NCI-H2227 (cell line): ENCODE data around the gene NTSR1.

Experiments used
- DNase-seq: peaks from one replicate; lab custom pipeline; 2025; ENCODE audit not compliant: unreplicated experiment; lab: John Stamatoyannopoulos, UW

Gene NTSR1

DNA sequence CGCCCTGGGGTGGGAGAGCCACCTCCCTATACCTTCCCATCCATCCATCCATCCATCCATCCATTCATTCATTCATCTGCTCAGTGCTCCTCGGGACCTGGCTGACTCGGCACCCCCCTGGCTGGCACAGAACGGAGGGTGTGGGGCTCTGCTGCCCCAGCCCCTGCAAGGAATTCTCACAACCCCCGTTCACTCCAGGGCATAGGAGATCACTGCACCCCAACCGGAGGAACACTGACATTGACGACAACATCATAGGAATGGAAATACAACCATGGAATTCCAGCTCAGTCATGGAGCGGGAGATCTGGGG lies 59.6 kb downstream of the NTSR1 start:
- no peak for DNase-seq

DNA sequence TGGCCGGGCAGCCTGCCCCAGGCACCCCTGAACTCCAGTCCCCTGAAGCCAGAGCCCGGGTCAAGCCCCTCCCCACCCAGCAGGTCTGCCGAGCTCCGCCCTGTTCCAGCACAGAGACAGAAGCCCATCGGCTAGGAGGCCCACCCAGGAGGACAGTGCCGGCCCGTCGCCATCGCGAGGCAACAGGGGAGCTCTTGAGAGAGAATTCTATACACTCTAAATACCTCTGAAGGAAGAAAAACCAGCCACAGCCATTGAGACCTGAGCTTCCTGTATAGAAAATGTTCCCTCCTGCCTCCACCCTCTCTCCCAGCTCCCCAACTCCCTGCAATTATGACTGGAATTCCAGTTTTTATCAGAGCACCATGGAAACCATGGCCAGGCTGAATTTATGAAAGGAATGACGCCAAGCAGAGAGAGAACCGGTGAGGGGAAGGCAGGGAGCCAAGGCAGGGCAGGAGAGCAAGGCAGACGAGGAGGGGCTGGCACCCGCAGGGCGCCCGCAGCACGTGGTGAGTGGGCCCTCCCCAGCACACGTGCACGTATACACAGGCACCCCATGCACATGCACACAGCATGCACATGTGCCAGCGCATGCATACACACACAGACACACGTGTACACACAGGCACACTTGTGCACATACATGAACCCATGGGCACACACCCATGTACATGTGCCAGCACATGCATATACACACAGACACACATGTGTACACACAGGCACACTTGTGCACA lies 60.1 kb downstream of the NTSR1 start:
- DNase-seq: peak; percentile 59

DNA sequence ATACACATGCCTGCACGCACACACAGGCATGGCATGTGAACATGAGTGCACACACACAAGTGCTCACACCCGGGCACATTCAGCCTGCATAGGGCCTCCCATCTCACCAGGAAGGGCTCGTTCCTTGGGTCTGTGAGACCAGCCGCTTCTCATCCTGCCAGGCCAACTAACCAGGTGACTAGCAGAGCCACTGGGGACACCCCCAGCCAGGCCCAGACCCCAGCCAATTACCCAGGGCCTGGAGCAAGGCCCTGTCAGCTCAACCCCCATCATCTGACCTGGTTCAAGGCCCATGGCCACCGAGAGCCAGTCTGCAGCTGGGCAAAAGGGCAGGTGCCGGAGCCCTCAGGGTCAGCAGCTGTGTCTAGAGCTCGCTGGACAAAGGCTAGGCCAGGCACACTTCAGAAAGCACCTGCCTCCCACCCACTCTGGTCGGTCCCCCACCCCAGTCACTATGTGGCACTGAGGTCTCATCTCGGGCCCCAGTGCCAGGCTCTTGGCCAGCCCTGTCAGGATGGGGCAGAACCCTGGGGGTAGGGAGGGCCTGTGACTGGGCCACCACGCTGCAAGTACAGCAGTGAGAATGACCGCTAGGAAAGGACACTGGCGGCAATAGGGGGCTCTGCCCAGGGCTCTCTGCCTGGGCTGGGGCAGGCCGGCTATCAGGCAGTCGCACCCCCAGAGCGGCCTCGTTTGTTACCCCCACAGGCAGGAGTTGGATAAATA lies 60.9 kb downstream of the NTSR1 start:
- no peak for DNase-seq

DNA sequence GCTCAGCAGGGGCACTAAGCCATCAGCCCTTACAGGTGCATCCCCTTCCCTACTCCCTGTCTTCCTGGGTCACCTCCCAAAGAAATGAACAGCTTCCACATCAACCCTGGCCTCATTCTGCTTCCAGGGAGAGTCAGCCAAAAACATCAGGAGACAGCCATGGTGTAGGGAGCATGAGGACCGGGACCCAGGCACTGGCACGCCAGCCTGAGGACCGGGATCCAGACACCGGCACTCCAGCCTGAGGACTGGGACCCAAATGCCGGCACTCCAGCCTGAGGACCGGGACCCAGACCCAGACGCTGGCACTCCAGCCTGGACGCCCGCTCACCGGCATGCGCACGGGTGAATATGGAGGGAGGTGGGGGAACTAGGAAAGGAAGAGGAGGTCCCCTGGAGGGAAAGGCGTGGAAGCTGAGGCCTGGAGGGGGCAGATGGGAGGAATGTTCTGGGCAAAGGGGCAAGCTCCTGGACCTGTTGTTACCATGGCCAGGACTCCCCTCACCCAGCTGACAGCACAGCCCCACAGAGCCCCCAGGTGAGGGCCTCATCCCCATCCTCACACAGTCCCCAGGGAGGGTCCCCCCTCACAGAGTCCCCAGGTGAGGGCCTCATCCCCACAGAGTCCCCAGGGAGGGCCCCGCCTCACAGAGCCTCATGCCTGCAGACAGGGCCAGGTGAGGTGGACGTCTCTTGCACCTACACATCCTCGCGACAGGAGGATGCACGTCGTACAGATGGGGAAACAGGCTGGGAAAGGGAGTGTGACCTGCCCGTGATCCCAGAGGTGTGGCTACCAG lies 61.7 kb downstream of the NTSR1 start:
- DNase-seq: no peak

DNA sequence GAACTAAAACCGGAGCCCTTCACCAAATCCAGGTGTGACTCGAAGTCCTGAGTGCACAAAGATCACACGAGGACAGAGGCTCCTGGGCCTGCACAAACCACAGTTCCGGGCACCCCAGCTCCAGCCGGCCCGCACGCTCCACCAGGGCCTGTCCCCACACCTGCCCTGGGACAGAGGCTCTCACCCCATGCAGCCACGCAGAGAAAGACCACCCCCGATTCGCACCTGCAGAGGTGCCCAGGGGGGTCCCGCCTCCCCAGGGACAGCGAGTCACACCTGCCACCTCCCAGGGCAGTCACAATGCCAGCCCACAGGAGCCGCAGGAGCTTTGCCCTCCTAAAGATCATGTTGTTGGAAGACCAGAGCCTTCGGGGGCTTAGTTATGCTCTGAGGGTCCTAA lies 62.3 kb downstream of the NTSR1 start:
- no peak for DNase-seq

DNA sequence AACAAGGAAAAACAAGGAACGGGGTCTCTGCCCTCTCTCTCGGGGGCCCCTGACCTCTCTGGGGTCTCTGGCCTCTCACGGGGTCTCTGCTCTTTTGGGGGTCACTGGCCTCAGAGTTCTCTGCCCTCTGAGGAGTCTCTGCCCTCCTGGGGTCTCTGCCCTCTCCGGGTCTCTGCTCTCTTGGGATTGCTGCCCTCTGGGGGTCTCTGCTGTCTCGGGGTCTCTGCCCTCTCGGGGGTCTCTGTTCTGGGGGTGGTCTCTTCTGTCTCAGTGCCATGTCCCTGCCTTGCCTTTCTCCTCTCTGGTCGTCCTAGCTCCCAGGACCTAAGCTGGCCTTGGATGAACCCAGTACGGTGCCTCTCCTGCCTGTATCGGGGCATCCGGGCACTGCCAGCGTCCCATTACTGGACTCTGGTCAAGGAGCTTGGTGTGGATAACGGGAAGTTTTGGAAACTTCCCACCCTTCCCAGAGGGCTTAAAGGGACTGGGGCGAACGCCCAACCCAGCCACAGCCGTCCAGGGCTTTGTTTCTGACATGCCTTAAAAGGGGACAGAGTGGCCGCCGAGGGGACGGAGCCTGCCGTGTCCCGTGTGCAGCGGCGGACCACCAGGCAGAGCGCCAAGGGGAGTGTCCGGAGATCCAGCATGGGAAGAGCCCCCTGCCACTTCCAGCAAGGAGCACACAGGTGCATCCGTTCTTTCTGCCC lies 62.9 kb downstream of the NTSR1 start:
- DNase-seq: no peak

DNA sequence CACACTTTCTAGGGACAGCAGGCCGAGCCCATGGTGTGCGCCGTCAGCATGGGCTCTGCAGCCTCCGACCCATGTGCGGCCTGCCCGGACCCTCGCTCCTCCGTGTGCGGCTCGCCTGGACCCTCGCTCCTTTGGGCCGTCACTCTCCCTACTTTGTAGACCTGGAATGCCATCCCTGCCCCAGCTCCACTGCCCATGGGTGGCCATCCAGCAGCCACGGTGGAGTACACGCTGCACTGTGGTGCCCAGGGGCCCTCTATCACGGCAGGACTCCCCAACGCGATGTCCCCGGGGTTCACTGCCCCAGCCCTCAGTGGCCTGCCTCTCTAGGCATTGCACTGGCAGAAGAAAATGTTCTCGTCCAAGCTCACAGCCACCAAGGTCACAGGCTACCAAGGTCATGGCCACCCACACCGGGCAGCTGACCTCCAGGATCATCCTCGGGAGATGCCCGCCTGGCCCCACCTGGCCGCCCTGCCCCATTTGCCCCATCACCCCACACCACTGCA lies 63.5 kb downstream of the NTSR1 start:
- DNase-seq: no peak

DNA sequence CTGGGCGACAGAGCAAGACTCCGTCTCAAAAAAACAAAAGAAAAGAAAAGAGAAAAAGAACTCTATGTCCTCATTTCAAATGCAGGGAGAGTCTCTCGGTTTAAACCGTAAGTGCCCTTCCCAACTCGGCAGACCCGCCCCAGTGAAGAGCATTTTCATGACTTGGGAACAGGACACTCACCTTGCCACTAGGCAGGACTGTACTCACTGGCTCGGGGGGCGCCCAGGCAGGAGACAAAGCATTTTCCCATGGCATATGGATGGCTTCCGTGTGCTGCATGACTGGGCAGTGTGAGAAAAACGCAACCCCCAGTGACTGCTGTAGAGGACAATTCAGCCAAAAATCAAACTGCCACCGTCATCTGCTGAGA lies 64.0 kb downstream of the NTSR1 start:
- DNase-seq: no peak

DNA sequence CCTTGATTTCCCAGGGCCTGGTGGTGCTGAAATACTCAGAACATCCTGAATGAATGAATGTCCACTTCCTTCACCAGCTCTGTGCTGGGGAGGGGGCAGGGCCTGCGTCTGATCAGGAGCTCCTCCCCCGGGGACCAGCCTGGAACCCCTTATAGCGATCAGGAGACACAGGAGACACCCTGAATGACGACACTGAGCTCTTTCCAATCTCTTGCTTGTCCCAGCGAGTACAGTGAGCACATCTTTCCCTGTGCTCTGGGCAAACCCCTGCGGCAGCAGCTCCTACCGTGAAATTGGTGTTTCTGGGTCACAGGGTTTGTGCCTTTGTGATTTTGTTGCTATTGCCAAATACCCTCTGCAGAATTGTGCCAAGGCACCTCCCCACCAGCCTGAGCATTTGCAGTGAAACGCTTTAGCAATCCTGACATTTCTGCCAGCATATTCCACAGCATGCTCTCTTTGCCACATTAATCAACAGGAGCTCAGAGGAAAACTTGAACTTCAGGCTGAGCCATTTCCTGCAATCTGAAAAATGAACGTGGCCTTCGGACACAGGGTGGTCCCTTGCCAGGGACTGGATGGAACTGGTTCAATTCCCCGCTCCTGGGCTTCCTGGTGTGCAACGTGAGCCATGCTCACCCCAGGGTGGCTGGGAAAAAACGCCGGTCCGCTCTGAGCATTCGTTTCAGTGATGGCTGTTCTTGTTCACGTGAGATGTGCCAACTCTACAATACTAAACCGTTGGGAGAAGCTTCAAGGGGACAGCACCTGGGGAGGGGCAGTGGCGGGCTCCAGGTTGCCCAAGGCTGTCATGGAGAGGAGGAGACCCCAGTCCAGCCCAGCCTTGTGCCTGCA lies 64.6 kb downstream of the NTSR1 start:
- DNase-seq: no peak

DNA sequence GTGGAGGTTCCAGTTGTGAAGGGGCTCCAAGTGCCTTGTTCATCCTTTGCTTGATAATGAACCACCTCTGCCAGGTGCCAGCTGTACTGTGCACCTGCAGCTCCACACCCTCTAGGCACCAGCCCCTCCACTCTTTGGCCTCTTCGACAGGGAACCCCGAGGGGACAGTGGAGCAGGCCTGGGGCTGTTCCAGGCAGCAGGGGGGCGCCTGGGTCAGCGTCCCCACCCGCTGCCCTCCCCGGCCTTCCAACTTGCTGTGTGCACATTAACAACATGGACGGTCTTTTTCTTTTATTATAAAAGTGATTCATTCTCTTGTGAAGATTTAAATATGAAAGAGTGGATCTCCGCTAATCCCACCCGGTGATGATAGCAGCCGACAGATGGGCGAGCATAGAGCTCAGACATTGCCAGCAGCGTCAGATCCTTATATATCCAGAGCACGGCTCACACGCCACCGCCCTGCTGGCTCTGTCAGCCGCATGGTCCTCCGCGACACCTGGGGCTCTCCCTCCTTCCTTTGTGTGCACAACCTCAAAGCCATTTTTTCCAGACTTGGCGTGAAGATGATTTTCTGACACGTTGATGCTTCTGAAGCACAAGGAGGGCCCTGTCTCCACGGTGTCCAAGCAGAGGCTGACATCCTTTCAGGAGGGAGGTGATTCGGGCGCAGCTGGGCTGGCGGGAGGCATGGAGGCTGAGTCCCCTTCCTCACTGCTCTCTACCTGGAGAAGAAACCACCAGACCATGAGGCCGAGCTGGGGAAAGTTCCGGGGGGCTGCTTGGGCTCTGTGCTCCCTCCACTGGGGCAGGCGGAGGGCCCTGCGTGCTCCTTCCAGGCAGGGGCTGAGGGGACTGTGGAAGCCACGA lies 65.4 kb downstream of the NTSR1 start:
- peak; percentile 53 for DNase-seq

DNA sequence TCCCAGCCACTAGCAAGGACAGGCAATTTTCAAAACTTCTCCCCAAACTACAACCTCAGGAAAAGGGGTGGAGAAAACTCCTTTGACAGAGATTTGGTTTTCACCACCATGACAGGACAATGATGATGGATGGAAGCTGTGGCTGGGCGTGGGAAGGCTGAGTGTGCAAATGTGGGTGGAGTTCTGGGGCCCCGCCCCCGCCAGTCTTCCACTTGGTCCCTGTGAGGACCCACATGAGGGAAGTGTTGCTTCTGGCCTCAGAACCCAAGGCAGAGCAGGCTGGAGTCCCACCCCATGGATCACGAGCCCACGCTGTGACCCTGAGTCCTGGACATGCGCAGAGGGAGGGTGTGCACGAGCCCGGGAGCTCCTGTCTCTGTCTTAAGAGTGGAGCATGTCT lies 66.1 kb downstream of the NTSR1 start:
- DNase-seq: no peak

DNA sequence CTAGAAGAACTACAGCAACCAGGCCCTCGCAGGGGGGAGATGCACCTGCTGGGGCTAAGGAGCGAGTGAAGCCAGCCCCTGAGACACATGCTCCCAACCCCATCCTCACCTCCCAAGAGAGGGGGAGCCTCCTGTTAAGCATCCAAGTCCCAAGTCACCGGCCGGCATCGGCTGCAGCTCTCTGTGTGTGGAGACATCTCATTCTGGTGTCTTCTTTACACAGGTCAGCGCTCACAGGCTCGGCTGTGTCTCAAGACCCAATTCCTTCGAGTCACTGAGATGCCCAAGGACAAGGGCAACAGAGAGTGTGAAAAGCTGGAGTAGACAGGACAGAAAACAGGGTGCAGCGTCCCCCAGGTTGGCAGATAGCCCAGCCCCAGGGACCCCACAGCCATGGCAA lies 66.6 kb downstream of the NTSR1 start:
- DNase-seq: no peak

DNA sequence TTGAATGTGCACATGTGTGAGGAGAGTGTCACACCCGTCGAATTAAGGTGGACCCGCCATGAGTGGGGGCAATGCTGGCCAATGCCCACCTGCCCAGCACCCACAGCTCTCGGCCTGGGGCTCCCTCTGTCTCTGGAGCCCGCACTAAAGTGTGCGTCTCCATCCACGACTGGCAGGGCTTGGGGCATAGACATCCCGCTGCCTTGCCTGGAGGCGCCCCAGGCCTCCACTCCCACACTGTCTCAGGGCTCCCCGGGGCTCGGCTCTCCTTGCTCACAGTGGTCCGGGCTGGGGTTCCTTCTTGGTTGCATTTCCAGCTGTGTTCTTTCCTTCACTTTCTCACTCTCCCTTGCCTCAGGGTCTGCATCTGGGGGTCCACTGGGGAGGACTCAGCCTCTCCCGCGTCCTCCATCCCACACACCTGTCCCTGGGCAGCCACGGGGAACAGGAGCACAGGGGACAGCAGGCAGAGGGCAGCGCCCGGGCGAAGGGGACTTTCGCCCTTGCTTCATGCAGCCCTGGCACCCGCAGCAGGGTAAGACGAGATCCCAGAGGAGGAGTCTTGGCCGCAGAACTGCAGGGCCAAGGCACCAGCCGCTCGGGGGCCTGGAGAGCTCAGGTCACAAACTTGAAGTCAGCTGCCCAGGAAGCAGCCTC lies 67.5 kb downstream of the NTSR1 start:
- no peak for DNase-seq

DNA sequence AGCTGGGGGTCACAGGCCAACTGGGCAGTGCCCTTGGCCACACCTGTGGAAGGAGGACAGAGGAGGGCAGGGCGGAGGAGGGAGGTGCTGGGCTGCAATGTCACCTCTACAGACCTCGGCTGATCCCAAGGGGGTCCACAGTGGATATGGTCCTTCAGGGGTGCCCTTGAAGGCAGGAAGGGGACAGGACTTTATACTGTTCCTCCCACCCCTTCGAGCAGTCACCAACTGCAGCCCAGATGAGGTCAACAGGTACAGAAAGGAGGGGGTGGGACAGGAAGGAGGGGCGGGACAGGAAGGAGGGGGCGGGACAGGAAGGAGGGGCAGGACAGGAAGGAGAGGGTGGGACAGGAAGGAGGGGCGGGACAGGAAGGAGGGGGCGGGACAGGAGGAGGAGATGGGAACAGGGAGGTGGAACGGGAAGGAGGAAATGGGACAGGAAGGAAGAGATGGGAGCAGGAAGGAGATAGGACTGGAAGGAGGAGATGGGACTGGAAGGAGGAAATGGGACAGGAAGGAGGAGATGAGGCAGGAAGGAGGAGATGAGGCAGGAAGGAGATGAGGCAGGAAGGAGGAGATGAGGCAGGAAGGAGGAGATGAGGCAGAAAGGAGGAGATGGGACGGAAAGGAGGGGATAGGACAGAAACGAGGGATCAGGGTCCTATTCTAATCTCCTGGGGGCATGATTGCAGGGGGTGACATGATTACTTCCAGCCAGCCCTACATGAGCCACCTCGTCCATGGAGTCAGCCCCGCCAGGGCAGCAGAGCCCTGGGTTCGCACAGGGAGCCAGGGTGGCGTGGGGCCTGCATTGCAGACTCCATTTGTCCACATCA lies 68.3 kb downstream of the NTSR1 start:
- DNase-seq: no peak

DNA sequence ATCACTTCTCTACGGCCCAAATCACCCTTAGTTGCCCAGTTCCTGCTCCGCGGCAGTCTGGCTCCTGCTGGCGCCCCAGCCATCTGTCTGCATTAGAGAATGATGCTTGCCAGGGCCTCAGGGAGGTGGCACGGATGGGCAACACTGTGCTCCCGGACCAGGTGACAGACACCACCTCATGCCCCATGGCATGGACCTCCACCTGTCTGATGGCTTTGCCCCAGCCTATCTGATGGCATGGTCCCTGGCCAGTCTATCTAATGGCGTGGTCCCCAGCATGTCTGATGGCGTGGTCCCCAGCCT lies 68.8 kb downstream of the NTSR1 start:
- no peak for DNase-seq

DNA sequence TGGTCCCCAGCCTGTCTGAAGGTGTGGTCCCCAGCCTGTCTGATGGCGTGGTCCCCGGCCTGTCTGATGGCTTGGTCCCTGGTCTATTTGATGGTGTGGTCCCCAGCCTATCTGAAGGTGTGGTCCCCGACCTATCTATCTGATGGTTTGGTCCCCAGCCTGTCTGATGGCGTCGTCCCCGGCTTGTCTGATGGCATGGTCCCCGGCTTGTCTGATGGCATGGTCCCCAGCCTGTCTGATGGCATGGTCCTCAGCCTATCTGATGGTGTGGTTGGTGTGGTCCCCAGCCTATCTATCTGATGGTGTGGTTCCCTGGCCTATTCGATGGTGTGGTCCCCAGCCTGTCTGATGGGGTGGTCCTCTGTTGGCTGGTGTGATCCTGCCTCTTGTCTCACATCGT lies 69.4 kb downstream of the NTSR1 start:
- no peak for DNase-seq

DNA sequence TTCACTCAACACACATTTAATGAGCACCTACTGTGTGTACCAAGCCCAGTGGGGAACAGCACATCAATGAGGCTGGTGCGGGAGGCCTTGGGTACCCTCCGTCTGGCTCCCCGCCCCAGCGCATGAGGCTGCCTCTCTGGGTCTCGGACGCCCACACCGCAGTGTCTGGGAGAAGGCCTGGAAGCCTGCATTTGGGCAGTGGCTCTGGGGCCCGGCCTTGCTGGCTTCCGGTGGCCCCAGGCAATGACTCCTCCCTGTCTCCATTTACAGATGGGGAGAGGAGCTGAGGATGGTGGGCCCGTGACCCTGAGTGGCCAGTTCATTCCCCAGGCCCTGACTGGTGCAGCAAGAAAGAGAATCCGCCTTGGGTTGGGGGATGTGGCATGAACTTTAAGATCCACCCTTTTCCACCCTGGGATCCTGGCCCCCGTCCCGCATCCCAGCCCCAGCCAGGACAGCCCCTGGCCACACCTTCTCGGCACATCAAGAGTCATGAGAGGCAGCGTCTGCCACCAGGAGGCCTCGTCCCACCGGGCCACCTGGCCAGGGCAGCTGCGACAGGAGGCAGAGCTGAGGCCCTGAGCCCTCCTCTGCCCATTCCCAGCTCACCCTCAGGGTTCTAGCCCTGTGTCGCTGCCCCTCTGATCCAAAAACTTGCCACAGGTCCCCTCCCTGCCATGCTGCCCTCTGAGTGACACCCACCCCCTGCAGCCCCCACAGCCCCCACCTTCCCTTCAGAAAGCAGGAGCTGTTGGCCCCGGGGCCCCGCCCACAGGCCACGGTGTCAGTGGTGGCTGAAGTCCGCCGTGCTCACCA lies 70.2 kb downstream of the NTSR1 start:
- DNase-seq: no peak

DNA sequence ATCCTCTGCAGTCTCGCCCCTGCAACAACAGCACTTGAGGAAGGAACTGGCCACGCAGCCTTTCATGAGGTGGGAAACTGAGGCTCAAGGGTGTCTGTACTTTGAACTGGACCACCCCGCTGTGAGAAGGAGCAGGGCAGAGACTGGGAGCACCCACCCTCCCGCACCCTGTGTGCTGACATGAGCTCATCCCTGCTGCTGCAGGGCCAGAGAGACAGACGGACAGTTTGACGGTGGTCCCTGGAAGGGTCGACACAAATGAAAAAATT lies 70.7 kb downstream of the NTSR1 start:
- DNase-seq: no peak
